ENCODE measurements around the gene VPS13D. TPM values are rescaled to one million over a fixed set of nuclear protein-coding genes. Genes with fewer than 3 reads are reported as not detected.

The VPS13D gene
- total RNA-seq, 1 experiment from 2014 or later = 31.6 TPM

- Histone ChIP-seq H3K79me2 (ENCODE audit: insufficient read depth, low read length) (no peaks in the 10 kb centered on the region), H3K9me3 (ENCODE audit: control insufficient read depth in 1 of 2, insufficient read depth in 1 of 2, low read depth in 1 of 2, low read length in 2 of 2) (no peaks in the 10 kb centered on the region), H2AFZ (ENCODE audit: low read depth, low read length, poor library complexity, severe bottlenecking) (no peak overlapping the region), H3K4me1 (ENCODE audit: control insufficient read depth in 1 of 2, insufficient read depth in 2 of 2, low read length in 2 of 2) (peaks cover 24 to 35% of the 10 kb centered on the region in 2 experiments), H4K20me1 (ENCODE audit: insufficient read depth) (no peaks in the 10 kb centered on the region), H3K4me2 (ENCODE audit: low read length) (no peak overlapping the region), H3K27ac (ENCODE audit: low read depth, low read length) (no peak overlapping the region), H3K36me3 (ENCODE audit: control insufficient read depth in 1 of 2, insufficient read depth in 2 of 2, low read length in 2 of 2) (no peaks in the 10 kb centered on the region), H3K9me2 (ENCODE audit: insufficient read depth) (no peaks in the 10 kb centered on the region), H3K4me3 (replicated peaks in 1 of 2; ENCODE audit: low read depth in 1 of 2, low read length in 2 of 2) (no peak overlapping the region), H3K9ac (ENCODE audit: low read length) (no peak overlapping the region), H3K27me3 (ENCODE audit: insufficient read depth, low read length) (no peaks in the 10 kb centered on the region)
- TF ChIP-seq CEBPB (IDR thresholded peaks at IDR 0.05; ENCODE audit: low read depth) (no peak), RAD21 (IDR thresholded peaks at IDR 0.05; ENCODE audit: low read depth) (no peak), ELF1 (IDR thresholded peaks at IDR 0.05; ENCODE audit: borderline replicate concordance, low read depth) (no peak), SRF (IDR thresholded peaks at IDR 0.05; ENCODE audit: low read depth) (no peak), EZH2 (IDR thresholded peaks at IDR 0.05) (no peak), SP1 (IDR thresholded peaks at IDR 0.05; ENCODE audit: low read depth) (no peak), ZFX (IDR thresholded peaks at IDR 0.05) (no peak), CBX3 (IDR thresholded peaks at IDR 0.05; ENCODE audit: low read depth) (no peak), SIN3A (IDR thresholded peaks at IDR 0.05; ENCODE audit: low read depth) (no peak), EZH2phosphoT487 (IDR thresholded peaks at IDR 0.05; ENCODE audit: borderline replicate concordance) (no peak), YY1 (IDR thresholded peaks at IDR 0.05; ENCODE audit: extremely low read depth, insufficient replicate concordance, low read depth, low read length) (no peak), JUND (IDR thresholded peaks at IDR 0.05) (no peak), ZNF274 (IDR thresholded peaks at IDR 0.05; ENCODE audit: low read depth, low read length) (no peak), FOSL1 (IDR thresholded peaks at IDR 0.05; ENCODE audit: low read depth) (no peak), POLR2A (IDR thresholded peaks at IDR 0.05; ENCODE audit: borderline replicate concordance, extremely low read depth, insufficient read depth, insufficient read length) (no peak), TCF7L2 (IDR thresholded peaks at IDR 0.05; ENCODE audit: borderline replicate concordance, extremely low read depth, insufficient read depth, insufficient read length) (no peak)
- TF ChIP-seq, protein P1, sequence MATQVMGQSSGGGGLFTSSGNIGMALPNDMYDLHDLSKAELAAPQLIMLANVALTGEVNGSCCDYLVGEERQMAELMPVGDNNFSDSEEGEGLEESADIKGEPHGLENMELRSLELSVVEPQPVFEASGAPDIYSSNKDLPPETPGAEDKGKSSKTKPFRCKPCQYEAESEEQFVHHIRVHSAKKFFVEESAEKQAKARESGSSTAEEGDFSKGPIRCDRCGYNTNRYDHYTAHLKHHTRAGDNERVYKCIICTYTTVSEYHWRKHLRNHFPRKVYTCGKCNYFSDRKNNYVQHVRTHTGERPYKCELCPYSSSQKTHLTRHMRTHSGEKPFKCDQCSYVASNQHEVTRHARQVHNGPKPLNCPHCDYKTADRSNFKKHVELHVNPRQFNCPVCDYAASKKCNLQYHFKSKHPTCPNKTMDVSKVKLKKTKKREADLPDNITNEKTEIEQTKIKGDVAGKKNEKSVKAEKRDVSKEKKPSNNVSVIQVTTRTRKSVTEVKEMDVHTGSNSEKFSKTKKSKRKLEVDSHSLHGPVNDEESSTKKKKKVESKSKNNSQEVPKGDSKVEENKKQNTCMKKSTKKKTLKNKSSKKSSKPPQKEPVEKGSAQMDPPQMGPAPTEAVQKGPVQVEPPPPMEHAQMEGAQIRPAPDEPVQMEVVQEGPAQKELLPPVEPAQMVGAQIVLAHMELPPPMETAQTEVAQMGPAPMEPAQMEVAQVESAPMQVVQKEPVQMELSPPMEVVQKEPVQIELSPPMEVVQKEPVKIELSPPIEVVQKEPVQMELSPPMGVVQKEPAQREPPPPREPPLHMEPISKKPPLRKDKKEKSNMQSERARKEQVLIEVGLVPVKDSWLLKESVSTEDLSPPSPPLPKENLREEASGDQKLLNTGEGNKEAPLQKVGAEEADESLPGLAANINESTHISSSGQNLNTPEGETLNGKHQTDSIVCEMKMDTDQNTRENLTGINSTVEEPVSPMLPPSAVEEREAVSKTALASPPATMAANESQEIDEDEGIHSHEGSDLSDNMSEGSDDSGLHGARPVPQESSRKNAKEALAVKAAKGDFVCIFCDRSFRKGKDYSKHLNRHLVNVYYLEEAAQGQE (IDR thresholded peaks at IDR 0.05; ENCODE audit: low read depth) = no peak
- TF ChIP-seq, protein P2, sequence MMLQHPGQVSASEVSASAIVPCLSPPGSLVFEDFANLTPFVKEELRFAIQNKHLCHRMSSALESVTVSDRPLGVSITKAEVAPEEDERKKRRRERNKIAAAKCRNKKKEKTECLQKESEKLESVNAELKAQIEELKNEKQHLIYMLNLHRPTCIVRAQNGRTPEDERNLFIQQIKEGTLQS (IDR thresholded peaks at IDR 0.05) = no peak
- ChIA-PET POLR2A (no interaction called here), RAD21 (ENCODE audit: low non-redundant PET in 1 of 2, low total read pairs in 2 of 2, uncharacterized antibody in 2 of 2, unreplicated experiment in 2 of 2) (no interaction called here), CTCF (no interaction called here)
- no TSS peak for BruUV-seq (replicated peaks)
- DNase-seq (ENCODE audit: low read depth, low spot score) (no peak), ATAC-seq (no peak)
- intact Hi-C loops (cut with micrococcal nuclease) = no loop called here
Observed at GRCh38 chr1:12180315-12180714, 49.5 kb upstream of the VPS13D start.

Data from HCT116 (cell line).